OCI-LY1 (cell line): ENCODE results near the gene GASK1A.

ENCODE experiments used
- EZH2 ChIP-seq: fragments of 200-600 bp; sonication (generic), shearing (Covaris generic); IDR thresholded peaks from 2 replicates; pipeline ENCODE4 v1.8.0; 2017; ENCODE audit warnings: borderline replicate concordance, mixed run types, mild to moderate bottlenecking, antibody characterized with exemption, low read length, moderate library complexity, mixed read lengths
- TF ChIP-seq, protein P1 (sequence below): fragments of 200-600 bp; sonication (generic), shearing (Covaris generic); IDR thresholded peaks from 2 replicates; pipeline ENCODE4 v1.5.1; 2017; ENCODE audit warnings: mild to moderate bottlenecking, antibody characterized with exemption, low read length, moderate library complexity, mixed read lengths

DNA sequence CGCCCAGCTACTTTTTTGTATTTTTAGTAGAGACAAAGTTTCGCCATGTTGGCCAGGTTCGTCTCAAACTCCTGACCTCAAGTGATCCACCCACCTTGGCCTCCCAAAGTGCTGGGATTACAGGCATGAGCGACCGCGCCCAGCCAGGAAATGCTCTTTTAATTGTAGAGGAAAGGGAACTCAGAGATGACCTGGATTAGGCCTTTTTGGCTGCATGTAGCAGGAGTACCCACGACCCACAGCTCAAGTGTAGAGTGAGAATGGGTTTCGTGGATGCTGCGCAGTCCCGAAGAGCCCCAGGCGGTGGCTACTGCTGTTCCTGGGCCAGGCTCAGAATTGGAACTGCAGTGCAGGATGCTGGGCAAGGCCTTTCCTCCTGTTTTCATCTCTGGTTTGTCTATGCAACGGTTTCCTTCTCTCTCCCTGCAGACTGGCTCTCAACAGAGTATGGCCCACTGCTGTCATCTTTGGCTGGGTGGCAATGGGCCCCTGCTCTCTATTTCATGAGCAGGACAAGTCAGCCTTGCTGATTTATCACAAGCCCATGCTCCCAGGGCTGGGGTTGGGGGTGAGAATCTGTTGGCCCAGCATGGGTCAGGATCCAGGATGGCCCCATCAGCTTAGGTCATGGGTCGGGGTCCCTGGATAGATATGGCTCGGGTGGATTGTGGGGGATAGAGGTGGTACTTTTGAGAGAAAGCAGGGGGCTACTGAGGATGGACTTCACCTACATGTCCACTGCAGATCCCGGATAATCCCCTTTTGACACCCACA, 51.2 kb downstream of the GASK1A start:
- no peak for TF ChIP-seq EZH2
- TF ChIP-seq, protein P1, sequence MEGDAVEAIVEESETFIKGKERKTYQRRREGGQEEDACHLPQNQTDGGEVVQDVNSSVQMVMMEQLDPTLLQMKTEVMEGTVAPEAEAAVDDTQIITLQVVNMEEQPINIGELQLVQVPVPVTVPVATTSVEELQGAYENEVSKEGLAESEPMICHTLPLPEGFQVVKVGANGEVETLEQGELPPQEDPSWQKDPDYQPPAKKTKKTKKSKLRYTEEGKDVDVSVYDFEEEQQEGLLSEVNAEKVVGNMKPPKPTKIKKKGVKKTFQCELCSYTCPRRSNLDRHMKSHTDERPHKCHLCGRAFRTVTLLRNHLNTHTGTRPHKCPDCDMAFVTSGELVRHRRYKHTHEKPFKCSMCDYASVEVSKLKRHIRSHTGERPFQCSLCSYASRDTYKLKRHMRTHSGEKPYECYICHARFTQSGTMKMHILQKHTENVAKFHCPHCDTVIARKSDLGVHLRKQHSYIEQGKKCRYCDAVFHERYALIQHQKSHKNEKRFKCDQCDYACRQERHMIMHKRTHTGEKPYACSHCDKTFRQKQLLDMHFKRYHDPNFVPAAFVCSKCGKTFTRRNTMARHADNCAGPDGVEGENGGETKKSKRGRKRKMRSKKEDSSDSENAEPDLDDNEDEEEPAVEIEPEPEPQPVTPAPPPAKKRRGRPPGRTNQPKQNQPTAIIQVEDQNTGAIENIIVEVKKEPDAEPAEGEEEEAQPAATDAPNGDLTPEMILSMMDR, result no peak
